SK-N-SH (cell line): ENCODE data around the gene MC1R. TPM values are rescaled to one million over a fixed set of nuclear protein-coding genes. Genes with fewer than 3 reads are reported as not detected.

ENCODE experiments used
- CTCF ChIA-PET: fragments of 300-600, 350-600 bp; formaldehyde crosslinking; extraction: SDS; loops from one replicate; lab custom pipeline; 2021; lab: Yijun Ruan, JAX
- POLR2A ChIA-PET: fragments of 350-600 bp; sonication (Branson Sonifier 250); formaldehyde crosslinking; extraction: SDS; loops from one replicate; lab custom pipeline; 2020; ENCODE audit warnings: antibody characterized with exemption, inconsistent platforms; lab: Yijun Ruan, JAX
- DNase-seq: peaks from one replicate; pipeline ENCODE4 v3.0.0; 2012
- H2AFZ ChIP-seq: fragments of 200-600 bp; sonication (generic); 2 replicates; pipeline ENCODE4 v1.8.1; 2016; ENCODE audit warnings: antibody characterized with exemption, mild to moderate bottlenecking, low read depth
- H3F3A ChIP-seq: fragments of 200-600 bp; sonication (generic); replicated peaks from 2 replicates; pipeline ENCODE3; 2016; ENCODE audit warnings: antibody characterized with exemption, mild to moderate bottlenecking; ENCODE audit not compliant: insufficient read depth
- H3K27ac ChIP-seq, 2 experiments: fragments of 200-500 bp in 1 of 2; fragments of 200-600 bp in 1 of 2; sonication (Bioruptor generic) in 1 of 2; sonication (generic), shearing (Covaris generic) in 1 of 2; 2 replicates each; pipeline versions ENCODE4 v1.5.1 to v1.6.1; 2014 to 2016; ENCODE audit warnings: low read depth in 2 of 2, inconsistent platforms in 1 of 2, low read length in 1 of 2, mild to moderate bottlenecking in 1 of 2, mixed read lengths in 1 of 2
- H3K27me3 ChIP-seq: fragments of 200-600 bp; sonication (generic), shearing (Covaris generic); 2 replicates; pipeline ENCODE4 v1.6.1; 2016; ENCODE audit warnings: mixed run types; ENCODE audit not compliant: insufficient read depth
- H3K36me3 ChIP-seq, 2 experiments: fragments of 200-500 bp in 1 of 2; fragments of 200-600 bp in 1 of 2; sonication (Bioruptor generic) in 1 of 2; sonication (generic) in 1 of 2; replicated peaks in 1 of 2; 2 replicates each; pipeline versions ENCODE3 to v1.5.1; 2014 to 2016; ENCODE audit warnings: low read length in 1 of 2, mild to moderate bottlenecking in 1 of 2; ENCODE audit not compliant: insufficient read depth in 2 of 2, control insufficient read depth in 1 of 2
- H3K4me1 ChIP-seq, 2 experiments: fragments of 200-500 bp in 1 of 2; fragments of 200-600 bp in 1 of 2; sonication (Bioruptor generic) in 1 of 2; sonication (generic), shearing (Covaris generic) in 1 of 2; 2 replicates each; pipeline versions ENCODE4 v1.5.1 to v1.6.1; 2014 to 2016; ENCODE audit warnings: low read depth in 1 of 2, low read length in 1 of 2, mixed run types in 1 of 2; ENCODE audit not compliant: insufficient read depth in 2 of 2, control insufficient read depth in 1 of 2
- H3K4me2 ChIP-seq: fragments of 200-600 bp; sonication (generic), shearing (Covaris generic); 2 replicates; pipeline ENCODE4 v1.6.1; 2017; ENCODE audit warnings: mixed run types
- H3K4me3 ChIP-seq, 2 experiments: fragments of 200-500 bp in 1 of 2; fragments of 200-600 bp in 1 of 2; sonication (Bioruptor generic) in 1 of 2; sonication (generic), shearing (Covaris generic) in 1 of 2; 2 replicates each; pipeline versions ENCODE4 v1.5.1 to v1.8.1; 2014 to 2016; ENCODE audit warnings: low read depth in 2 of 2, inconsistent platforms in 1 of 2, low read length in 1 of 2, mild to moderate bottlenecking in 1 of 2, mixed read lengths in 1 of 2, moderate library complexity in 1 of 2
- H3K79me2 ChIP-seq: fragments of 200-600 bp; sonication (generic); 2 replicates; pipeline ENCODE4 v1.8.1; 2017; ENCODE audit warnings: mild to moderate bottlenecking; ENCODE audit not compliant: insufficient read depth
- H3K9ac ChIP-seq: fragments of 200-600 bp; sonication (generic); 2 replicates; pipeline ENCODE4 v1.6.1; 2017; ENCODE audit warnings: mixed run types
- H3K9me2 ChIP-seq: fragments of 200-600 bp; sonication (generic); 2 replicates; pipeline ENCODE4 v1.6.1; 2017; ENCODE audit warnings: mixed run types
- H3K9me3 ChIP-seq: fragments of 200-600 bp; sonication (generic); 2 replicates; pipeline ENCODE4 v1.6.1; 2017; ENCODE audit warnings: mixed run types, mild to moderate bottlenecking, moderate library complexity
- H4K20me1 ChIP-seq: fragments of 200-600 bp; sonication (generic); 2 replicates; pipeline ENCODE4 v1.6.1; 2017; ENCODE audit warnings: mild to moderate bottlenecking, mixed run types; ENCODE audit not compliant: insufficient read depth
- CHD2 ChIP-seq: fragments of 150-350 bp; IDR thresholded peaks from 2 replicates; pipeline ENCODE4 v1.6.1; 2018; ENCODE audit warnings: low read length; ENCODE audit not compliant: partially characterized antibody
- EZH2phosphoT487 ChIP-seq: fragments of 200-600 bp; sonication (generic); IDR thresholded peaks from 2 replicates; pipeline ENCODE4 v1.6.1; 2017; ENCODE audit warnings: low read depth, mixed run types, mild to moderate bottlenecking, antibody characterized with exemption, moderate library complexity, borderline replicate concordance
- FOSL2 ChIP-seq: IDR thresholded peaks from 2 replicates; pipeline ENCODE4 v1.4.0; 2012; ENCODE audit warnings: low read depth, mild to moderate bottlenecking, moderate library complexity, borderline replicate concordance
- FOXJ3 ChIP-seq: sonication (generic); formaldehyde crosslinking; IDR thresholded peaks from 2 replicates; pipeline ENCODE4 v1.5.1; 2020; ENCODE audit warnings: mild to moderate bottlenecking, missing genetic modification reagents
- FOXM1 ChIP-seq: IDR thresholded peaks from 2 replicates; pipeline ENCODE4 v1.4.0; 2012; ENCODE audit warnings: low read depth, mild to moderate bottlenecking
- GABPA ChIP-seq: IDR thresholded peaks from 2 replicates; pipeline ENCODE4 v1.4.0; 2012; ENCODE audit warnings: low read depth, mild to moderate bottlenecking
- GATA2 ChIP-seq: sonication (generic); formaldehyde crosslinking; IDR thresholded peaks from 2 replicates; pipeline ENCODE4 v1.5.0; 2020; ENCODE audit warnings: mild to moderate bottlenecking, missing genetic modification reagents
- IRF3 ChIP-seq: fragments of 150-350 bp; IDR thresholded peaks from 2 replicates; pipeline ENCODE4 v1.6.1; 2016; ENCODE audit warnings: mild to moderate bottlenecking, low read depth, low read length
- JUND ChIP-seq: IDR thresholded peaks from 2 replicates; pipeline ENCODE4 v1.4.0; 2012
- MEF2A ChIP-seq: IDR thresholded peaks from 2 replicates; pipeline ENCODE4 v1.4.0; 2012; ENCODE audit warnings: low read depth, borderline replicate concordance
- SIN3A ChIP-seq: IDR thresholded peaks from 2 replicates; pipeline ENCODE4 v1.6.1; 2012; ENCODE audit warnings: low read depth, mild to moderate bottlenecking, low read length, moderate library complexity, borderline replicate concordance
- YY1 ChIP-seq: IDR thresholded peaks from 2 replicates; pipeline ENCODE4 v1.4.0; 2012; ENCODE audit warnings: low read depth, mild to moderate bottlenecking
- WGBS: methylation state at CpG from one replicate; pipeline ENCODE4 v1.1.6; 2017; ENCODE audit warnings: low lambda C conversion rate; 5-methylcytosine and 5-hydroxymethylcytosine counted together
- polyA plus RNA-seq, 3 experiments: library from polyadenylated mRNA; depleted of rRNA; stranded (reverse); fragments of >200 nt; gene quantifications; 2 replicates each; pipeline ENCODE4 v1.2.3, GENCODE V29; 2012
- TF ChIP-seq, protein P1 (sequence below): IDR thresholded peaks from 2 replicates; pipeline ENCODE4; 2012

MC1R gene
- polyA plus RNA-seq, 1 of the 3 experiments (the other 2 are of a cell fraction) = 11.1 TPM

GRCh38 chr16:89951509-89951908, 32.8 kb downstream of the MC1R start:
- H3K9ac ChIP-seq = no peak overlapping the region
- no peak for TF ChIP-seq IRF3
- TF ChIP-seq FOSL2 = no peak
- TF ChIP-seq GABPA = no peak
- TF ChIP-seq SIN3A = no peak
- no peak for TF ChIP-seq JUND
- no peak for TF ChIP-seq YY1
- TF ChIP-seq FOXJ3 (CRISPR knock-in tag) = no peak
- TF ChIP-seq GATA2 (CRISPR knock-in tag) = no peak
- no peak for TF ChIP-seq FOXM1
- no peak for TF ChIP-seq CHD2
- TF ChIP-seq, protein P1, sequence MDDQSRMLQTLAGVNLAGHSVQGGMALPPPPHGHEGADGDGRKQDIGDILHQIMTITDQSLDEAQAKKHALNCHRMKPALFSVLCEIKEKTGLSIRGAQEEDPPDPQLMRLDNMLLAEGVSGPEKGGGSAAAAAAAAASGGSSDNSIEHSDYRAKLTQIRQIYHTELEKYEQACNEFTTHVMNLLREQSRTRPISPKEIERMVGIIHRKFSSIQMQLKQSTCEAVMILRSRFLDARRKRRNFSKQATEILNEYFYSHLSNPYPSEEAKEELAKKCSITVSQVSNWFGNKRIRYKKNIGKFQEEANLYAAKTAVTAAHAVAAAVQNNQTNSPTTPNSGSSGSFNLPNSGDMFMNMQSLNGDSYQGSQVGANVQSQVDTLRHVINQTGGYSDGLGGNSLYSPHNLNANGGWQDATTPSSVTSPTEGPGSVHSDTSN = no peak
- TF ChIP-seq, all 33 proteins: peak for 0
- Histone ChIP-seq H3K4me2 (no peak overlapping the region), H3K9me3 (no peaks in the 10 kb centered on the region), H3K27me3 (no peaks in the 10 kb centered on the region), H3K4me3 (no peak overlapping the region), H4K20me1 (0 out of 2 replicates have a peak, but pooled peaks cover 3% of the 10 kb centered on the region), H3K36me3 (peaks cover 0 to 9% of the 10 kb centered on the region in 2 experiments), H3F3A (no peaks in the 10 kb centered on the region), H3K9me2 (no peaks in the 10 kb centered on the region), H3K27ac (no peak overlapping the region), H3K4me1 (peaks cover 0 to 13% of the 10 kb centered on the region in 2 experiments; a peak in 1 of 4 replicates), H3K79me2 (peaks cover 21% of the 10 kb centered on the region; the same call in 1 of the 2 replicates), H2AFZ (no peak overlapping the region)
- no peak for DNase-seq
- ChIA-PET CTCF (interaction anchor here (0.7 kb wide), 1 partner anchor 27 kb away, joined by 3 read pairs; no protein-coding TSS in a partner anchor), POLR2A (no interaction called here)
- 98% methylated on average over 5 of the region's 5 CpGs for WGBS

GRCh38 chr16:89952049-89952448, 33.4 kb downstream of the MC1R start:
- Histone ChIP-seq H4K20me1 (0 out of 2 replicates have a peak, but pooled peaks cover 3% of the 10 kb centered on the region), H3K4me1 (peaks cover 0 to 13% of the 10 kb centered on the region in 2 experiments; a peak in 1 of 4 replicates), H3K27ac (no peak overlapping the region), H3K4me3 (no peak overlapping the region), H3F3A (no peaks in the 10 kb centered on the region), H3K27me3 (no peaks in the 10 kb centered on the region), H3K79me2 (peaks cover 21% of the 10 kb centered on the region; the same call in 1 of the 2 replicates), H3K36me3 (peaks cover 0 to 11% of the 10 kb centered on the region in 2 experiments), H3K9me3 (no peaks in the 10 kb centered on the region), H3K9me2 (no peaks in the 10 kb centered on the region), H3K4me2 (no peak overlapping the region), H3K9ac (no peak overlapping the region), H2AFZ (no peak overlapping the region)
- TF ChIP-seq FOSL2 (no peak), MEF2A (no peak), FOXM1 (no peak), EZH2phosphoT487 (no peak)
- TF ChIP-seq, protein P1 = no peak
- CTCF ChIA-PET = interaction anchor here (1.1 kb wide), 1 partner anchor 14 kb away, joined by 3 read pairs; no protein-coding TSS in a partner anchor
- WGBS = 91% methylated on average over 12 of the region's 12 CpGs
- POLR2A ChIA-PET = no interaction called here
- DNase-seq = no peak
